Ishikawa (cell line): ENCODE measurements around the gene ELAVL2.

ENCODE experiments used
- EGR1 ChIP-seq: IDR thresholded peaks from 2 replicates; pipeline ENCODE4 v1.6.1; 2012
- FOXM1 ChIP-seq: IDR thresholded peaks from 2 replicates; pipeline ENCODE4 v1.6.1; 2012; ENCODE audit warnings: low read depth, borderline replicate concordance
- RAD21 ChIP-seq: IDR thresholded peaks from 2 replicates; pipeline ENCODE4 v1.6.1; 2012; ENCODE audit warnings: low read depth
- ZBTB7A ChIP-seq: IDR thresholded peaks from 2 replicates; pipeline ENCODE4 v1.6.1; 2012; ENCODE audit warnings: low read depth

DNA sequence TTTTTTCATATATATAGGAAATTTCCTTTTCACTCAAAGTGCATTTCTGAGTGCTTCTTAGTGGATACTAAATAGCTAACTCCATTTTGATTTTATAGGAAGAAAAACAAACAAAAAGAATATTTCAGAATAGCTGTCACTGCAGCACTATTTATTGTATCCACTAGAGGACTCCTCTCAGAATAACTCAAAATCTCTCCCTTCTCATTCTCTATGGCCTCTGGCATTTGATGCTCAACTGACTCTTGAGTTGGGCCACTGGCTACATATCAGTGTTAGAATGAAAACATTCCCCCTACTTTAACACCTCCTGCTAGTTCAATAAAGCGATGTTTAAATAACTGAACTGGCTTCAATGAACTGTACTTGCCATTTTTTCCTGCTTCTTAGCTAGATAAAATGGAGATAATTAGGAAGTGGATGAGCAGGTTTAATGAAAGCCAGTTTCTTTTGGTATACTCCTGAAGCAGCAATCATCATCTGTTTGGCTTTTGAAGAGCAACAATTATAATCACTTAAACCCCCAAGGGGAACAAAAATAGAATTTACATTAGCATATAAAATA, 16.6 kb upstream of the ELAVL2 start:
- no peak for TF ChIP-seq RAD21
- TF ChIP-seq FOXM1 = no peak
- no peak for TF ChIP-seq ZBTB7A
- TF ChIP-seq EGR1 = no peak
